IPS-20b (cell line): Measurements from ENCODE around the gene SLC8A2.

Experiments used
- H3K27ac ChIP-seq: one replicate; pipeline ENCODE4 v1.5.1; 2013; ENCODE audit warnings: low read length
- H3K27me3 ChIP-seq: 2 replicates; pipeline ENCODE4 v1.6.1; 2013; ENCODE audit warnings: mild to moderate bottlenecking, low read length, inconsistent platforms; ENCODE audit not compliant: insufficient read depth
- H3K36me3 ChIP-seq: 2 replicates; pipeline ENCODE4 v1.6.1; 2013; ENCODE audit warnings: low read depth, mild to moderate bottlenecking, inconsistent platforms, low read length, moderate library complexity; ENCODE audit not compliant: insufficient read depth
- H3K4me1 ChIP-seq: 2 replicates; pipeline ENCODE4 v1.6.1; 2013; ENCODE audit warnings: mild to moderate bottlenecking, control low read depth, inconsistent platforms, low read length, moderate library complexity; ENCODE audit not compliant: insufficient read depth
- H3K4me3 ChIP-seq: 2 replicates; pipeline ENCODE4 v1.5.1; 2013; ENCODE audit warnings: mild to moderate bottlenecking, low read length, inconsistent platforms
- H3K9ac ChIP-seq: 2 replicates; pipeline ENCODE4 v1.6.1; 2013; ENCODE audit warnings: low read depth, mild to moderate bottlenecking, inconsistent platforms, low read length, moderate library complexity
- H3K9me3 ChIP-seq: 2 replicates; pipeline ENCODE4 v1.6.1; 2013; ENCODE audit warnings: mild to moderate bottlenecking, low read depth, low read length, inconsistent platforms; ENCODE audit not compliant: insufficient read depth

Gene SLC8A2

GRCh38 chr19:47503130-47503825 lies 31.6 kb upstream of the SLC8A2 start:
- Histone ChIP-seq H3K27me3 (no peaks in the 10 kb centered on the region), H3K36me3 (peaks cover 17% of the 10 kb centered on the region; the same call in 1 of the 2 replicates), H3K9me3 (no peaks in the 10 kb centered on the region), H3K9ac (no peak overlapping the region), H3K4me3 (no peak overlapping the region), H3K4me1 (no peaks in the 10 kb centered on the region), H3K27ac (no peak overlapping the region)

DNA sequence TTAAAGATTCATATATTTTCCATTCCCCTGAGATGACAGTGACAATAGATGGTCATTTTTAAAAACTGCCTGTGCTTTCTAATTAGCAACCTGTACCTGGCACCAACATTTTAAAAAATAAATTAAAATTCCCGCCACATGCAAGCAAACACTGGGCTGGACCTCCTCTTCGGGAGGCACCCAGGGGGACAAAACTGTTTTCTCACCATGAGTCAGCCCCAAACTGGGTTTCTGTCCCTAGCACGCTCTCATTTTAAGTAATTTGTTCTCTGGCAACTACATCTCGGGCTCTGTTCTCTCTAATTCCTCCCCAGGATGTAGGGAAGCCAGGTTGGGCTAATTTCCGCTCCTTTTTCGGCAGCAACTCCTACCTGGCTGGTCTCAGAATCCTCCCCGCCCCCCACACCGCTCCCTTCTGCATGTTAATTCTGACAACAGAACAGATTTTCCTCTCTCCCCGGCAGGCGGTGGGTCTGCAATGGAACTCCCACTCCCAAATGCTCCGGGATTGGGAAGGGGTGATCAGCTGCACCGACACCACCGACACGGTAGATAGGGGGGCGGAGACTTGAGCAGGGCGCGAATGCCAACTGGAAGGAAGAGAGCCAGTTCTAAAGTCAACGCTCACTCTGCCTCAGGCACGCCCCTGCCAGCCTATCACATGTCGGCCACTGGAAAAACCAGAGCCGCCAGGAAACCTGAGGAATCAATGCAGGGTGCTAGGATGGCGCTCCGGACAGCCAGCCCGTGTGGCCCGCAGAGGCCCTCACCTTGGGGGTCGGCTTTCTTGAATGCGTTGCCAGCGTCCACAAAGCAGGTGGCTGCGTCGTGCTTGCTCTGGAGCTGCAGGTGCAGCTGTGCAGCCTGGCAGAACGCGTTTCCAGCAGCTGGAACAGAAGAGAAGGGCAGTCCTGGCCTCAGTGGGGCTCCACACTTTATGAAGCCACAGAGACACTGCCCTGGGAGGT lies 28.5 kb upstream of the SLC8A2 start:
- peaks cover 20% of the 10 kb centered on the region; the same call in 1 of the 2 replicates for H3K36me3 ChIP-seq
- H3K27ac ChIP-seq = no peak overlapping the region
- no peaks in the 10 kb centered on the region for H3K4me1 ChIP-seq
- peak overlapping the region; percentile 32; the same call in 1 of the 2 replicates for H3K9ac ChIP-seq
- H3K27me3 ChIP-seq = no peaks in the 10 kb centered on the region
- H3K9me3 ChIP-seq = no peaks in the 10 kb centered on the region
- H3K4me3 ChIP-seq = no peak overlapping the region

DNA sequence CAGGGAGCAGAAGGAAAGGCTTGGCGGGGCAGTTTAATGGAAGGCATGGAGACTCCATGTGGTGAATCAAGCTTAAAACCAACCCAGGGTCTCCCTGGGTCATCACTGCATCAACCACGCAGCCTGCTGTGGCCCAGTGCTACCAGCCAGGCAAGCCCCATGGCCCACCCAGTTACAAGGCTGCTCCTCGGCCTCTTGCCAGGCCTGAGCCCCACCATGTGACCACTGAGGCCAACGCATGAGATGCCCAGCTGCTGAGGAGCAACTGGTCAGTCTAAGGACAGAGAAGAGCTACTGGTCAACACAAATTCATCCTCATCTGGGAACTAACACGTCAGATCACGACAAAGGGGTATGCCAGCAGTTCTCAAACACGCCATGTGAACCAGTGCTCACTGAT lies 27.7 kb upstream of the SLC8A2 start:
- Histone ChIP-seq H3K9ac (peak overlapping the region; percentile 32; the same call in 1 of the 2 replicates), H3K4me3 (no peak overlapping the region), H3K36me3 (peaks cover 20% of the 10 kb centered on the region; the same call in 1 of the 2 replicates), H3K4me1 (no peaks in the 10 kb centered on the region), H3K27ac (no peak overlapping the region), H3K9me3 (no peaks in the 10 kb centered on the region), H3K27me3 (no peaks in the 10 kb centered on the region)

DNA sequence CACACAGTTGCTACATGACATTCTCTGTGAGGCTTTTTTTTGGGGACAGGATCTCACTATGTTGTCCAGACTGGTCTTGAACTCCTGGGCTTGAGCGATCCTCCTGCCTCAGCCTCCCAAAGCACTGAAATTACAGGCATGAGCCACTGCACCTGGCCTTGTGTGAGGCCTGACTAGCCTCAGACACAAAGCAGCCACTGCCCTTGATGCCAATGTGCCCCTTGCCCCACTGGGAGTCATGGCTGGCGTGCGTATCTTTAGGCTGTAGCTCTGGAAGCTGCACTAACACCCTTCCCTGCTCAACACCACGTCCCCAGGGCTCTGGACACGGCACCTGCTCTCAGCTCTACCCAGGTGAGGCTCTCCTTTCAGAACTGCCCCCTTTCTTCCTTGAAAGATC lies 26.9 kb upstream of the SLC8A2 start:
- no peak overlapping the region for H3K4me3 ChIP-seq
- H3K4me1 ChIP-seq = no peaks in the 10 kb centered on the region
- no peaks in the 10 kb centered on the region for H3K27me3 ChIP-seq
- no peak overlapping the region for H3K9ac ChIP-seq
- peaks cover 20% of the 10 kb centered on the region; the same call in 1 of the 2 replicates for H3K36me3 ChIP-seq
- no peaks in the 10 kb centered on the region for H3K9me3 ChIP-seq
- H3K27ac ChIP-seq = no peak overlapping the region

GRCh38 chr19:47497821-47498520 lies 26.3 kb upstream of the SLC8A2 start:
- Histone ChIP-seq H3K9ac (no peak overlapping the region), H3K9me3 (no peaks in the 10 kb centered on the region), H3K4me1 (no peaks in the 10 kb centered on the region), H3K27me3 (no peaks in the 10 kb centered on the region), H3K36me3 (peaks cover 16% of the 10 kb centered on the region; the same call in 1 of the 2 replicates), H3K27ac (no peak overlapping the region), H3K4me3 (no peak overlapping the region)

GRCh38 chr19:47497050-47497766 lies 25.5 kb upstream of the SLC8A2 start:
- no peaks in the 10 kb centered on the region for H3K27me3 ChIP-seq
- H3K4me1 ChIP-seq = no peaks in the 10 kb centered on the region
- H3K36me3 ChIP-seq = peaks cover 13% of the 10 kb centered on the region; the same call in 1 of the 2 replicates
- H3K9me3 ChIP-seq = no peaks in the 10 kb centered on the region
- H3K27ac ChIP-seq = no peak overlapping the region
- H3K9ac ChIP-seq = no peak overlapping the region
- H3K4me3 ChIP-seq = no peak overlapping the region

- Histone ChIP-seq H3K4me3 (no peak overlapping the region), H3K36me3 (peaks cover 17% of the 10 kb centered on the region), H3K4me1 (no peaks in the 10 kb centered on the region), H3K27me3 (no peaks in the 10 kb centered on the region), H3K9me3 (no peaks in the 10 kb centered on the region), H3K9ac (no peak overlapping the region), H3K27ac (no peak overlapping the region)
These were observed 24.0 kb upstream of the SLC8A2 start for GRCh38 chr19:47495478-47496372.

- Histone ChIP-seq H3K9ac (no peak overlapping the region), H3K36me3 (peaks cover 22% of the 10 kb centered on the region), H3K27ac (no peak overlapping the region), H3K27me3 (no peaks in the 10 kb centered on the region), H3K4me3 (no peak overlapping the region), H3K9me3 (no peaks in the 10 kb centered on the region), H3K4me1 (no peaks in the 10 kb centered on the region)
These were observed 23.0 kb upstream of the SLC8A2 start for GRCh38 chr19:47494729-47495128.

- H3K9me3 ChIP-seq = no peaks in the 10 kb centered on the region
- H3K4me3 ChIP-seq = no peak overlapping the region
- H3K9ac ChIP-seq = no peak overlapping the region
- no peak overlapping the region for H3K27ac ChIP-seq
- no peaks in the 10 kb centered on the region for H3K27me3 ChIP-seq
- H3K4me1 ChIP-seq = no peaks in the 10 kb centered on the region
- H3K36me3 ChIP-seq = peaks cover 28% of the 10 kb centered on the region
These were observed 22.5 kb upstream of the SLC8A2 start for GRCh38 chr19:47494211-47494547.

DNA sequence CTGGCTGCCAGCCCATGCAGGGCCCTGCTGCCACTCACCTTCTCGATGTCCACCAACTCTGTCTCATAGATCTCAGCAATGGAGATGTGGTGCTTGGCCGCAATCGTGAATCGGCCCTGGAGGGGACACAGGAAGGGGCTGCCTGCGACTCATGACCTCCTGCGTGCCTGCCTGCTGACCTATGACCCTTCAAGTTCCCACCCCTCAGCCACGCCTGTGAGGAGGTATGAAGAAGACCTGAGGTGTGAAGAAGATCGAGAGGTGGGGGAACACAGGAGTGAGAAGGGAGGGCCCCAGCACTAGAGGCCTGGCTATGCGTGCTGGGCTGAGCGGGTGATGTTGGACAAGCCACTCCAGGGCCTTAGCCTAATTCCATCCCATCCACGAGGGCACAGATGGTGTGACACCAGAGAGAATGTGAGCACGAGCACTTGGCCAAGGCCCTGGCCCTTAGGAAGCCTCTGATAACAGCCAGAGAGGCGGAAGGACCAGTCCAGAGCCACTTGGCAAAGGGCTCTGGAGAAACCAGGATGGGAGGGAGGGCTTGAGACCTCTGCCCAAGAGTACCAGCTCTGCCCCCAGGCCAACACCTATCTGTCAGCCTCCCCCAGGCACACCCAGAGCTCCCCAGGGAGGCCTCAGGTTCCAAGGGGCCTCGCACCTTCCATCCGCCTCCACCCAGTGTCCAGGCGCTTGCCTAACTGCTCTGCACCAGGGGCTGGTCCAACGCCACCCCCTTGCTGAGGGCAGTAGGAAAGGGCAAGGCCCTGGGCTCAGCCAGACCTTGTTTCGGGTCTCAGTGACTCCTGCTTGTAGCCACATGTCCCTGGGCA lies 21.9 kb upstream of the SLC8A2 start:
- Histone ChIP-seq H3K27ac (no peak overlapping the region), H3K27me3 (no peaks in the 10 kb centered on the region), H3K9me3 (no peaks in the 10 kb centered on the region), H3K9ac (no peak overlapping the region), H3K4me3 (no peak overlapping the region), H3K4me1 (no peaks in the 10 kb centered on the region), H3K36me3 (peaks cover 28% of the 10 kb centered on the region)
